ENCODE data around the gene PRKG1. TPM values are rescaled to one million over a fixed set of nuclear protein-coding genes. Genes with fewer than 3 reads are reported as not detected.
A peak's percentile ranks its signal among the peaks of the same experiment; 100 is the strongest.

The PRKG1 gene
- total RNA-seq, 1 donor from 2014 or later = 4.6 TPM

DNA sequence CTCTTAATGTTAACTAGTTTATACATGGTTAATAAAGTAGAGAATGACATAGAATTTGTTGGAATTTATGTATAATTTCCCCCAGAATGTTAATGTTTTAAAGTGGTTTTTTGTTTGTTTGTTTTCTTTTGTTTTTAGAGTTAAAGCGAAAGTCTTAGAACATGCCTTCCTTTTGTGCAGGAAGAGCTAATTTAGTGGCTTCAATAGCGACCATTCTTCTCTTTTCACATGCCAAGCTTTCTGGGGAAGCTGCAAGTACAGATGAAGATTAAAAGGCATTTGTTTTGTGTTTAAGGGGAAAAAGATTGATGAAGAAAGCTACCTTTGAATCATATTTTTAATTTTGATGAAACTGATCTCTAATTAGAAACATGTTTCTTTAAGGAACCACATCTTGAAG lies 881.4 kb downstream of the PRKG1 start:
- Mint-ChIP-seq H3K9me3 (ENCODE audit: low read depth) (no peaks in the 10 kb centered on the region), H3K27ac (no peak overlapping the region), H3K4me1 (ENCODE audit: low read depth) (no peaks in the 10 kb centered on the region), H3K4me3 (ENCODE audit: low read depth) (no peak overlapping the region), H3K36me3 (ENCODE audit: insufficient read depth) (no peaks in the 10 kb centered on the region), H3K27me3 (no peaks in the 10 kb centered on the region)
- TF ChIP-seq, protein P1, sequence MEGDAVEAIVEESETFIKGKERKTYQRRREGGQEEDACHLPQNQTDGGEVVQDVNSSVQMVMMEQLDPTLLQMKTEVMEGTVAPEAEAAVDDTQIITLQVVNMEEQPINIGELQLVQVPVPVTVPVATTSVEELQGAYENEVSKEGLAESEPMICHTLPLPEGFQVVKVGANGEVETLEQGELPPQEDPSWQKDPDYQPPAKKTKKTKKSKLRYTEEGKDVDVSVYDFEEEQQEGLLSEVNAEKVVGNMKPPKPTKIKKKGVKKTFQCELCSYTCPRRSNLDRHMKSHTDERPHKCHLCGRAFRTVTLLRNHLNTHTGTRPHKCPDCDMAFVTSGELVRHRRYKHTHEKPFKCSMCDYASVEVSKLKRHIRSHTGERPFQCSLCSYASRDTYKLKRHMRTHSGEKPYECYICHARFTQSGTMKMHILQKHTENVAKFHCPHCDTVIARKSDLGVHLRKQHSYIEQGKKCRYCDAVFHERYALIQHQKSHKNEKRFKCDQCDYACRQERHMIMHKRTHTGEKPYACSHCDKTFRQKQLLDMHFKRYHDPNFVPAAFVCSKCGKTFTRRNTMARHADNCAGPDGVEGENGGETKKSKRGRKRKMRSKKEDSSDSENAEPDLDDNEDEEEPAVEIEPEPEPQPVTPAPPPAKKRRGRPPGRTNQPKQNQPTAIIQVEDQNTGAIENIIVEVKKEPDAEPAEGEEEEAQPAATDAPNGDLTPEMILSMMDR (IDR thresholded peaks at IDR 0.05; ENCODE audit: unreplicated experiment) = no peak
- no peak for DNase-seq (ENCODE audit: low spot score, unreplicated experiment)

DNA sequence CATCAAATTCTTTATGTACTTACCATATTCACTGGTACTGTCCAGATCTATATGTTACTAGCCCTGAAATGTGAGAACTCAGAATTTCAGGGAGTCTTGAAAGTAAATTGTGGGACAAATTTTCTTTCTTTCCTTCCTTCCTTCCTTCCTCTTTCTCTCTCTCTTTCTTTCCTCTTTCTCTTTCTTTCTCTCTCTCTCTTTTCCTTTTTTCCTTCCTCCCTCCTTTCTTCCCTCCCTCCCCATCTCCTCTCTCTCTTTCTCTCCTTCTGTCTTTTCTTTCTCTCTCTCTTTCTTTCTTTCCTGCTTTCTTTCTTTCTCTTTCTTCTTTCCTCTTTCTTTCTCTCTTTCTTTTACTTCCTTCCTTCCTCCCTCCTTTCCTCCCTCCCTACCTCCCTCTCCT lies 882.5 kb downstream of the PRKG1 start:
- TF ChIP-seq, protein P1 (IDR thresholded peaks at IDR 0.05; ENCODE audit: unreplicated experiment) = no peak
- no peak overlapping the region for H3K27ac Mint-ChIP-seq
- DNase-seq (ENCODE audit: low spot score, unreplicated experiment) = no peak
- no peak overlapping the region for H3K4me3 Mint-ChIP-seq (ENCODE audit: low read depth)
- no peaks in the 10 kb centered on the region for H3K9me3 Mint-ChIP-seq (ENCODE audit: low read depth)
- H3K27me3 Mint-ChIP-seq = no peaks in the 10 kb centered on the region
- no peaks in the 10 kb centered on the region for H3K4me1 Mint-ChIP-seq (ENCODE audit: low read depth)
- H3K36me3 Mint-ChIP-seq (ENCODE audit: insufficient read depth) = no peaks in the 10 kb centered on the region

DNA sequence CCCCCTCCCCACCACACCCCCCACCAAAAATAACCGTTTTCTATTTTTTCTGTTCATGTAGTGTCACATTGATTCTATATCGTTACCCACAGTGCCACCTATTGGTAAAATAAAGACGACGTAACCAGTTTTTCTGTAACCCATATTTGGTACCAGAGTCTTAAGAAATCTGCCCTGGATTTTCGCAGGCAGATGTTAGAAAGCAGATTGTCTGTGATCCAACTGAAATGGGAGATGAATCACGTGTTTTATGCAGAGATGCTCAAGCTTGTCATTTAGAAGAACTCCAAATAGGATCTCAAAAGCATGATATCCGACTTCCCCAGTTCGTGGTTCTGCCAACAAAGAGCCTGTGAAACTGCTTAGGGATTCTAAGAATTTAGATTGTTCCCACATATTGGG lies 886.2 kb downstream of the PRKG1 start:
- DNase-seq (ENCODE audit: low spot score, unreplicated experiment) = no peak
- H3K36me3 Mint-ChIP-seq (ENCODE audit: insufficient read depth) = no peaks in the 10 kb centered on the region
- TF ChIP-seq, protein P1 (IDR thresholded peaks at IDR 0.05; ENCODE audit: unreplicated experiment) = peak; percentile 67
- peaks cover 4% of the 10 kb centered on the region for H3K27me3 Mint-ChIP-seq
- H3K27ac Mint-ChIP-seq = no peak overlapping the region
- H3K4me1 Mint-ChIP-seq (ENCODE audit: low read depth) = no peaks in the 10 kb centered on the region
- no peak overlapping the region for H3K4me3 Mint-ChIP-seq (ENCODE audit: low read depth)
- H3K9me3 Mint-ChIP-seq (ENCODE audit: low read depth) = no peaks in the 10 kb centered on the region

DNA sequence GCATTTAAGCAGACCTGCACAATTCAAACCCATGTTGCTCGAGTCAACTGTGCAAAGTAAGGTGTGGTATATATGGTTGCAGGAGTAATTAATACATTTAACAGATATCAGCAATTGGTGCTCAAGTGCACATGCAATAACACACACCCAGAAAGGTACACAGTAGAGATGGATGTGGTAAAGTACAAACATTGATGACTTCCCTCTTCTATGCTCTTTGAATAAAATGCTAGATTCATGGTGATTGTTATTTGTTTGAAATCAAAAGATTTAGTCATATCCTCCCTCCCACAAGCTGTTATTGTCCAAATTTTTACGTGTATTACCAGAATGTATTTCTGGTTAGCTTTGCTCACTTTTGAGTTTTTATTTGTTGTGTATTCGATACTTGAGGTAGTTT lies 887.1 kb downstream of the PRKG1 start:
- Mint-ChIP-seq H3K36me3 (ENCODE audit: insufficient read depth) (no peaks in the 10 kb centered on the region), H3K27ac (no peak overlapping the region), H3K4me3 (ENCODE audit: low read depth) (no peak overlapping the region), H3K4me1 (ENCODE audit: low read depth) (no peaks in the 10 kb centered on the region), H3K27me3 (peaks cover 4% of the 10 kb centered on the region), H3K9me3 (ENCODE audit: low read depth) (no peaks in the 10 kb centered on the region)
- TF ChIP-seq, protein P1 (IDR thresholded peaks at IDR 0.05; ENCODE audit: unreplicated experiment) = no peak
- DNase-seq (ENCODE audit: low spot score, unreplicated experiment) = no peak

DNA sequence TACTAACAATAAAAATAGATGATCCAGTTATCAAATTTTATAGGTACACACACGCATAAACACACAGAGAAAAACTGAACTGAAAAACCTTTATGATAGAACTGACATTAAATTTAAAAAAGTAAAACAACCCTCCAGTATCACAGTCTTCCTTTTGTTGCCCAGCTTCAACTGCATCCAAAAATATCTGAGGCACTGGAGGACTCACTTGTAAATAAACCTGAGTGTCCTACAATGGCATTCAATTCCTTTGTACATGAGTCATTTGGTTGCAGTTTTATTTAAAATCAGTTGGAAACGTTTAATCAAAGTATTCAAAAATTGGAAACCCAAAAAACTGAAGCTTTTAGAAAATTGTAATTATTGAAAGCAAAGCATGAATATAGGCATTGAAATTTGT lies 890.3 kb downstream of the PRKG1 start:
- H3K36me3 Mint-ChIP-seq (ENCODE audit: insufficient read depth) = no peaks in the 10 kb centered on the region
- H3K4me3 Mint-ChIP-seq (ENCODE audit: low read depth) = no peak overlapping the region

More for the DNA sequence above, 890.3 kb downstream of the PRKG1 start:
- TF ChIP-seq, protein P1 (IDR thresholded peaks at IDR 0.05; ENCODE audit: unreplicated experiment) = no peak
- Mint-ChIP-seq H3K27me3 (peaks cover 4% of the 10 kb centered on the region), H3K9me3 (ENCODE audit: low read depth) (no peaks in the 10 kb centered on the region), H3K4me1 (ENCODE audit: low read depth) (no peaks in the 10 kb centered on the region), H3K27ac (no peak overlapping the region)
- no peak for DNase-seq (ENCODE audit: low spot score, unreplicated experiment)

Measured in progenitor cell of endocrine pancreas (in vitro differentiated cells).